A673 (cell line): ENCODE measurements around the gene RAPGEF4. TPM values are rescaled to one million over a fixed set of nuclear protein-coding genes. Genes with fewer than 3 reads are reported as not detected.

Experiments
- BruUV-seq: library from RNA; stranded (reverse); fragments of 400-500 nt; replicated peaks from 2 replicates; lab custom pipeline; 2021; lab: Mats Ljungman, UMichigan
- CTCF ChIA-PET: fragments of 300-600 bp; sonication (Branson Sonifier 250); formaldehyde crosslinking; loops from one replicate; lab custom pipeline; 2022; ENCODE audit warnings: antibody characterized with exemption; lab: Charles Lee
- POLR2A ChIA-PET: fragments of 300-600 bp; sonication (Branson Sonifier 250); formaldehyde crosslinking; loops from one replicate; lab custom pipeline; 2022; ENCODE audit warnings: antibody characterized with exemption; ENCODE audit not compliant: low non-redundant PET; lab: Charles Lee
- DNase-seq: peaks from one replicate; pipeline ENCODE4 v3.0.0-alpha.2; 2015; ENCODE audit warnings: low spot score
- H3K27ac ChIP-seq: fragments of 200-600 bp; sonication (generic); 2 replicates; pipeline ENCODE4 v1.5.1; 2016; ENCODE audit warnings: mixed run types, low read depth, mild to moderate bottlenecking, mixed read lengths, antibody characterized with exemption, low read length; ENCODE audit not compliant: poor library complexity, severe bottlenecking
- H3K27me3 ChIP-seq: fragments of 200-600 bp; sonication (generic); replicated peaks from 2 replicates; pipeline ENCODE4 v1.6.1; 2017; ENCODE audit warnings: mixed run types, low read depth, mild to moderate bottlenecking, mixed read lengths, antibody characterized with exemption, low read length; ENCODE audit not compliant: insufficient read depth, poor library complexity
- H3K36me3 ChIP-seq: fragments of 200-600 bp; sonication (generic); 2 replicates; pipeline ENCODE4 v1.6.1; 2016; ENCODE audit warnings: mixed run types, mild to moderate bottlenecking, mixed read lengths, antibody characterized with exemption, low read length; ENCODE audit not compliant: insufficient read depth, poor library complexity, severe bottlenecking
- H3K4me1 ChIP-seq: fragments of 200-600 bp; sonication (generic); 2 replicates; pipeline ENCODE4 v1.6.1; 2017; ENCODE audit warnings: mixed run types, mild to moderate bottlenecking, mixed read lengths, antibody characterized with exemption, low read length; ENCODE audit not compliant: insufficient read depth, poor library complexity, severe bottlenecking
- H3K4me3 ChIP-seq: fragments of 200-600 bp; sonication (generic); 2 replicates; pipeline ENCODE4 v1.5.1; 2016; ENCODE audit warnings: low read depth, mixed run types, mild to moderate bottlenecking, mixed read lengths, low read length; ENCODE audit not compliant: poor library complexity, severe bottlenecking
- H3K9me3 ChIP-seq: fragments of 200-600 bp; sonication (generic); 2 replicates; pipeline ENCODE4 v1.6.1; 2016; ENCODE audit warnings: mixed run types, low read depth, mild to moderate bottlenecking, mixed read lengths, antibody characterized with exemption, low read length; ENCODE audit not compliant: poor library complexity, severe bottlenecking
- EZH2 ChIP-seq: fragments of 200-600 bp; sonication (generic); IDR thresholded peaks from 2 replicates; pipeline ENCODE4 v1.6.1; 2017; ENCODE audit warnings: borderline replicate concordance, low read depth, mild to moderate bottlenecking, mixed read lengths, antibody characterized with exemption, low read length; ENCODE audit not compliant: poor library complexity, severe bottlenecking
- intact Hi-C: fragments of 100-400 bp; cut with micrococcal nuclease; formaldehyde crosslinking; loops from one replicate; pipeline ENCODE4 v1.10.0; 2022; ENCODE audit not compliant: unreplicated experiment
- total RNA-seq: library from RNA; stranded (reverse); gene quantifications from 2 replicates; pipeline ENCODE4 v1.2.3, GENCODE V29; 2021
- TF ChIP-seq, protein P1 (sequence below): fragments of 300-800, 200-600 bp; sonication (generic); conservative IDR thresholded peaks from 2 replicates; pipeline ENCODE4 v1.5.1; 2017; ENCODE audit warnings: low read depth, mild to moderate bottlenecking, antibody characterized with exemption, low read length, moderate library complexity, mixed read lengths

RAPGEF4 gene
- total RNA-seq, 1 experiment from 2014 or later: 0.26 TPM

GRCh38 chr2:173051463-173052215 lies 316.0 kb downstream of the RAPGEF4 start:
- no peaks in the 10 kb centered on the region for H3K9me3 ChIP-seq
- BruUV-seq: no TSS peak
- POLR2A ChIA-PET: no interaction called here
- peak; percentile 35 for DNase-seq
- H3K4me1 ChIP-seq: peaks cover 53% of the 10 kb centered on the region
- CTCF ChIA-PET: no interaction called here
- H3K4me3 ChIP-seq: no peak overlapping the region
- no peaks in the 10 kb centered on the region for H3K27me3 ChIP-seq
- H3K27ac ChIP-seq: no peak overlapping the region
- H3K36me3 ChIP-seq: no peaks in the 10 kb centered on the region
- intact Hi-C loops: no loop called here
- TF ChIP-seq, protein P1, sequence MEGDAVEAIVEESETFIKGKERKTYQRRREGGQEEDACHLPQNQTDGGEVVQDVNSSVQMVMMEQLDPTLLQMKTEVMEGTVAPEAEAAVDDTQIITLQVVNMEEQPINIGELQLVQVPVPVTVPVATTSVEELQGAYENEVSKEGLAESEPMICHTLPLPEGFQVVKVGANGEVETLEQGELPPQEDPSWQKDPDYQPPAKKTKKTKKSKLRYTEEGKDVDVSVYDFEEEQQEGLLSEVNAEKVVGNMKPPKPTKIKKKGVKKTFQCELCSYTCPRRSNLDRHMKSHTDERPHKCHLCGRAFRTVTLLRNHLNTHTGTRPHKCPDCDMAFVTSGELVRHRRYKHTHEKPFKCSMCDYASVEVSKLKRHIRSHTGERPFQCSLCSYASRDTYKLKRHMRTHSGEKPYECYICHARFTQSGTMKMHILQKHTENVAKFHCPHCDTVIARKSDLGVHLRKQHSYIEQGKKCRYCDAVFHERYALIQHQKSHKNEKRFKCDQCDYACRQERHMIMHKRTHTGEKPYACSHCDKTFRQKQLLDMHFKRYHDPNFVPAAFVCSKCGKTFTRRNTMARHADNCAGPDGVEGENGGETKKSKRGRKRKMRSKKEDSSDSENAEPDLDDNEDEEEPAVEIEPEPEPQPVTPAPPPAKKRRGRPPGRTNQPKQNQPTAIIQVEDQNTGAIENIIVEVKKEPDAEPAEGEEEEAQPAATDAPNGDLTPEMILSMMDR: no peak
- TF ChIP-seq EZH2: no peak

GRCh38 chr2:173053043-173053699 lies 317.5 kb downstream of the RAPGEF4 start:
- intact Hi-C loops: no loop called here
- CTCF ChIA-PET: no interaction called here
- POLR2A ChIA-PET: no interaction called here
- Histone ChIP-seq H3K27ac (no peak overlapping the region), H3K9me3 (no peaks in the 10 kb centered on the region), H3K27me3 (no peaks in the 10 kb centered on the region), H3K4me3 (no peak overlapping the region), H3K4me1 (peaks cover 47% of the 10 kb centered on the region), H3K36me3 (no peaks in the 10 kb centered on the region)
- BruUV-seq: no TSS peak
- TF ChIP-seq, protein P1: no peak
- no peak for TF ChIP-seq EZH2
- DNase-seq: peak; percentile 49

GRCh38 chr2:173054466-173054865 lies 318.8 kb downstream of the RAPGEF4 start:
- no peak for TF ChIP-seq EZH2
- TF ChIP-seq, protein P1: no peak
- no peak overlapping the region for H3K27ac ChIP-seq
- POLR2A ChIA-PET: no interaction called here

More at GRCh38 chr2:173054466-173054865, 318.8 kb downstream of the RAPGEF4 start:
- no TSS peak for BruUV-seq
- Histone ChIP-seq H3K4me1 (peaks cover 35% of the 10 kb centered on the region), H3K27me3 (no peaks in the 10 kb centered on the region), H3K36me3 (no peaks in the 10 kb centered on the region), H3K9me3 (no peaks in the 10 kb centered on the region), H3K4me3 (no peak overlapping the region)
- intact Hi-C loops: no loop called here
- DNase-seq: no peak
- CTCF ChIA-PET: interaction anchor here (0.7 kb wide), 1 partner anchor 80 kb away, joined by 4 read pairs; no protein-coding TSS in a partner anchor
